WERI-Rb-1 (cell line): ENCODE data around the gene CERS4.

Experiments used
- DNase-seq: peaks from one replicate; pipeline ENCODE4 v3.0.0-alpha.2; 2020
- H3K27ac ChIP-seq: fragments of 250-450 bp; sonication (Bioruptor Pico); 2 replicates; pipeline ENCODE4 v1.5.1; 2020; ENCODE audit warnings: mild to moderate bottlenecking, moderate library complexity
- H3K27me3 ChIP-seq: fragments of 250-450 bp; sonication (Bioruptor Pico); 2 replicates; pipeline ENCODE4 v1.5.1; 2021; ENCODE audit warnings: mild to moderate bottlenecking, low read depth, moderate library complexity; ENCODE audit not compliant: insufficient read depth, severe bottlenecking
- H3K36me3 ChIP-seq: fragments of 250-450 bp; sonication (Bioruptor Pico); 2 replicates; pipeline ENCODE4 v1.5.1; 2020; ENCODE audit warnings: mild to moderate bottlenecking, moderate library complexity
- H3K4me3 ChIP-seq: 2 replicates; pipeline ENCODE4 v1.5.1; 2011; ENCODE audit warnings: low read depth, mild to moderate bottlenecking, control low read depth, low read length
- H3K9me3 ChIP-seq: fragments of 250-450 bp; sonication (Bioruptor Pico); 2 replicates; pipeline ENCODE4 v1.5.1; 2021; ENCODE audit warnings: mild to moderate bottlenecking, moderate library complexity; ENCODE audit not compliant: severe bottlenecking
- CTCF ChIP-seq: IDR thresholded peaks from 2 replicates; pipeline ENCODE4 v1.5.1; 2011; ENCODE audit warnings: low read depth, mild to moderate bottlenecking, control low read depth, inconsistent platforms, low read length

The CERS4 gene

GRCh38 chr19:8180018-8180417 is 29.2 kb upstream of the CERS4 start:
- Histone ChIP-seq H3K36me3 (no peaks in the 10 kb centered on the region), H3K9me3 (no peaks in the 10 kb centered on the region), H3K4me3 (no peak overlapping the region), H3K27ac (no peak overlapping the region), H3K27me3 (no peaks in the 10 kb centered on the region)
- TF ChIP-seq CTCF = no peak
- no peak for DNase-seq

- Histone ChIP-seq H3K27me3 (no peaks in the 10 kb centered on the region), H3K36me3 (no peaks in the 10 kb centered on the region), H3K27ac (no peak overlapping the region), H3K4me3 (no peak overlapping the region), H3K9me3 (no peaks in the 10 kb centered on the region)
- DNase-seq = no peak
- TF ChIP-seq CTCF = no peak
These were observed 24.9 kb upstream of the CERS4 start for GRCh38 chr19:8184274-8184673.

- no peak for DNase-seq
- H3K9me3 ChIP-seq = no peaks in the 10 kb centered on the region
- H3K27ac ChIP-seq = no peak overlapping the region
- no peak for TF ChIP-seq CTCF
- H3K36me3 ChIP-seq = no peaks in the 10 kb centered on the region
- no peaks in the 10 kb centered on the region for H3K27me3 ChIP-seq
- no peak overlapping the region for H3K4me3 ChIP-seq
These were observed 23.7 kb upstream of the CERS4 start for GRCh38 chr19:8185343-8186068.

- no peak for DNase-seq
- no peaks in the 10 kb centered on the region for H3K9me3 ChIP-seq
- no peaks in the 10 kb centered on the region for H3K27me3 ChIP-seq
- no peak overlapping the region for H3K4me3 ChIP-seq
- H3K27ac ChIP-seq = no peak overlapping the region
- TF ChIP-seq CTCF = no peak
- no peaks in the 10 kb centered on the region for H3K36me3 ChIP-seq
These were observed 16.8 kb upstream of the CERS4 start for GRCh38 chr19:8192221-8192820.

GRCh38 chr19:8194528-8195267 is 14.5 kb upstream of the CERS4 start:
- no peak overlapping the region for H3K27ac ChIP-seq

More at GRCh38 chr19:8194528-8195267, 14.5 kb upstream of the CERS4 start:
- no peak for TF ChIP-seq CTCF
- H3K9me3 ChIP-seq = no peaks in the 10 kb centered on the region
- H3K4me3 ChIP-seq = no peak overlapping the region
- no peaks in the 10 kb centered on the region for H3K27me3 ChIP-seq
- peak; percentile 11 for DNase-seq
- H3K36me3 ChIP-seq = no peaks in the 10 kb centered on the region
